Cardiac septum (tissue), 1 donor: ENCODE data around the gene OBSCN. TPM values are rescaled to one million over a fixed set of nuclear protein-coding genes. Genes with fewer than 3 reads are reported as not detected.

Experiments
- microRNA-seq: library from miRNA; unstranded; fragments of <30 nt; microRNA quantifications from one replicate; pipeline ENCODE4 v1.2.0, GENCODE V29; 2020
- total RNA-seq: library from RNA; stranded (reverse); fragmentation: NEBNext Ultra II Directional; extraction: Animal tissue kit (Norgen Biotek cat#: 25700); gene quantifications from one replicate; pipeline ENCODE4 v1.2.1, GENCODE V29; 2021
- donor health status: DM: no; HTN: no; CAD: no.

OBSCN gene
- total RNA-seq, 1 donor from 2014 or later, result 396 TPM

Small RNAs within 50 kb of the gene (microRNA-seq; reads per million reads assigned to microRNA genes)
- gene MIR6742, result not detected

Other genes with a start within 250 kb of the OBSCN start
- not detected for gene WNT3A, start 201.0 kb upstream of the OBSCN start, total RNA-seq
- 332 TPM for gene ARF1, start 125.3 kb upstream of the OBSCN start, total RNA-seq
- gene C1orf35, start 104.7 kb upstream of the OBSCN start, total RNA-seq, result 8.9 TPM
- 39.7 TPM for gene MRPL55, start 98.7 kb upstream of the OBSCN start, total RNA-seq
- gene GUK1, start 67.8 kb upstream of the OBSCN start, total RNA-seq, result 213 TPM
- 1.6 TPM for gene GJC2, start 58.1 kb upstream of the OBSCN start, total RNA-seq
- 16.6 TPM for gene IBA57, start 42.2 kb upstream of the OBSCN start, total RNA-seq
- 7.3 TPM for gene TRIM11, start 198.8 kb downstream of the OBSCN start, total RNA-seq
- gene TRIM17, start 208.8 kb downstream of the OBSCN start, total RNA-seq, result 0.46 TPM